Erythroblast (primary cell): ENCODE measurements around the gene PHTF2.

Experiments used
- DNase-seq, 2 experiments: peaks; one replicate each; lab custom pipeline; 2025; lab: John Stamatoyannopoulos, UW
- GATA1 ChIP-seq: IDR thresholded peaks from 2 replicates; pipeline ENCODE4 v1.6.1; 2011; ENCODE audit warnings: low read depth, mild to moderate bottlenecking, control low read depth, low read length, moderate library complexity
- POLR2A ChIP-seq: IDR thresholded peaks from 2 replicates; pipeline ENCODE4 v1.6.1; 2011; ENCODE audit warnings: mild to moderate bottlenecking, low read length

PHTF2 gene

DNA sequence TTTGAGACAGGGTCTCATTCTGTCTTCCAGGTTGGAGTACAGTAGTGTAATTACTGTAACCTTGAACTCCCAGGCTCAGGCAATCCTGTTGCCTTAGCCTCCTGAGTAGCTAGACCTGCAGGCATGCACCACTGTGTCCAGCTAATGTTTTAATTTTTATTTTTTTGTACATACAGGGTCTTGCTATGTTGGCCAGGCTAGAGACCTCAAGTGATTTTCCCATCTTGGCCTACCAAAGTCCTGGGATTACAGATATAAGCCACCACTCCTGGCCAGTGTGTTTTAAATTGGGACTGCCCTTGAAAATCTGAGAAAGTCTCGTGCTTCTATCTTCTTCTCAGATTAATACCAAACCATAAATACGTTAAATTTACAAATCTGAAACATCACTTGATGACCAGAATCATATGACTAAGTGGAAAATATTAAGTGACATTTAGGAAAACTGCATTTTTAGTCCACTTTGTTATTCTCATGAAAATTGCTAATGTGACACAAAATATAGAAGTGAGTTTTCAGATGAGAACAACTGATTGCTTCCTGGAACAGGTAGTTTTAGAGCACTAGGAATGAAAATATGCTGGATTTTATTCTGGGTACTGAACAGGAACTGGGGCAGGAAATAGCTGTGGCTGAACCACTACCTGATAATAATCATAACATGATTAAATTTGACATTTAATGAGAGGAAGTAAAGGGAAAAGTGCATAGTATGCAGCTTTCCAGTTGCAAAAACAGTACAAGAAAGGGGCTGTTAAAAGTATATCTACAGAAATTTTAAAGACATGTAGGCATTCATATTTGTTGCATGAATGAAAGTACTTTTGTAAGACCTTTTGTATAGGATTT, 4.2 kb downstream of the PHTF2 start:
- DNase-seq, result no peak
- TF ChIP-seq POLR2A (no peak), GATA1 (no peak)

DNA sequence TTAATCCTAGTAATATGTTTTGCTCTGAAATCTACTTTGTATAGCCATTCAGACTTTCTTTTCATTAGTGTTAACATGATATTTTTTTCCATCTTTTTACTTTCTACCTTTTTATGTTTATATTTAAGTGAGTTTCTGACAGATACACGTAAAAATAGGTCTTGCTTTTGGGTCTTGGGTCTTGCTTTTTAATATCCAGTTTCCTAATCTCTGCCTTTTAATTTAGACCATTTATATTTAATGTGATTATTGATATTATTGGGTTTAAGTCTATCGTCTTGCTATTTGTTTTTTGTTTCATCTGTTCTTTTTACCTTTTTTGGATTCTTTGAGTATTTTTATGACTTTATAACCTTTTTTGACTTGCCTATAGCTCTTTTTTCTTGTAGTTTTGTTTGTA, 7.9 kb downstream of the PHTF2 start:
- no peak for TF ChIP-seq GATA1
- TF ChIP-seq POLR2A, result no peak
- no peak for DNase-seq

DNA sequence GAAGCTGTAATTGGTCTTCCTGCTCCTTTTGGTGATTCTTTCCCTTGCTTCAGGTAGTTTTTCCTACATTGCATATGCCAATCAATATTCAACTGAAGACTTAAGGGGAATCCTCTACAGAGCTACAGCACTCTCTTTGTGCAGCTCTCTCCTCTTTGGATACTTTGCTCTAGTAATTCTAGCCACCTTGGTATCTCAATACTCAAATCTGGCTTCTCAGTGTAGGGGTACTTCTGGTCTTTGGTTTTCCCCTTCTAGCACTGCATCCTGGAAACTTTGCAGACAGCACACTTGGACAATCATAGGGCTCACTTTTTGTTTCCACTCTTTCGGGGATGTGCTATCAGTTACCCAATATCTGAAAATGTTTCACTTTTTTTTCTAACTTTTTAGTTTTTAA, 9.9 kb downstream of the PHTF2 start:
- no peak for DNase-seq
- TF ChIP-seq POLR2A, result no peak
- TF ChIP-seq GATA1, result no peak

DNA sequence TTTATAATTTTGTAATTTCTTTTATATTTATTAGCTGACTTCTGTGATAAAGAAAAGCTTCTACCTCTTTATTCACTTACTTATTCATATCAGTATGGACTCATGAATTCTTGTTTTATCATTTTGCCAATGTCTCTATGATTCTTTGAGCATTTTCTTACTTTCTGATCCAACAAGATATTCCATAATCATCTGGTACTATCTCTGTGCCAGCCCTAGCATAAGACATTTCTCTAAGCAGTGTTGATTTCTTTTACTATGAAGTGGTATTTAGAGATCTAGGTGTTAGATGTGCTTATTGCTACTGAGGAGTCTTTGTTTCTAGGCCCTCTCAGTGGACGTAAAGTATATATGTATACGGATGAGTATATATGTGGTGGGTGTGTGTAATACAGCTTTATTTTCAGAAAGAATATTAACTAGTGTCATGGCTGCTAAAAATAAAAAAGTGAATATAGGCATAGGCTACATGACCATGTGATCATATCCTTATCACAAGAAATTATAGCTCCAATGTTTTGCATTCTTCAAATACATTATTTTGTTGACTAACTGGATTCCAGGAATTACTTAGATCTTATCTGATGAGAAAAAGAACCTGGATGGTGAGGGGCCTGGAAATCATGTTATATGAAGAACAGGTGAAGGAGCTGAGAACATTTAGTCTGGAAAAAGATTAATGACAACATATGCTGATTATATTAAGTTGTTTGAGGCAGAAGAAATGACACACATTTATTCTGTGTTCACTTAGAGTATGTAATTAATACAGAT, 13.1 kb downstream of the PHTF2 start:
- no peak for DNase-seq
- no peak for TF ChIP-seq POLR2A
- TF ChIP-seq GATA1, result no peak

DNA sequence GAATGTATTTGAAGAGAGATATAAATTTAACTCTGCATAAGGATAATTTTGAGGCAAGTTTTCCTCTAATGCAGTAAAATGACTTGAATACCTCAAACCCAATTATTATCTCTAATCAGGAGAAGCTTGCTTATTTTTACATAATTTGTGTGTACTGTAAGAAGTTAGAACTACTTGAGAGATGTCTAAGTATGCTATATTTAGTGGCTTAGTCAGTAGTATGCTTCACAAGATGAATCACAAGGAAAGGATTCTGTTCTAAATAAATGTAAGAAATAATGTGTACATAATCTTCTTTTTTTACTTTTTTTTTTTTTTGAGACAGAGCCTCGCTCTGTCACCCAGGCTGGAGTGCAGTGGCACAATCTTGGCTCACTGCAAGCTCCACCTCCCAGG, 13.7 kb downstream of the PHTF2 start:
- no peak for DNase-seq
- no peak for TF ChIP-seq GATA1
- TF ChIP-seq POLR2A, result no peak

DNA sequence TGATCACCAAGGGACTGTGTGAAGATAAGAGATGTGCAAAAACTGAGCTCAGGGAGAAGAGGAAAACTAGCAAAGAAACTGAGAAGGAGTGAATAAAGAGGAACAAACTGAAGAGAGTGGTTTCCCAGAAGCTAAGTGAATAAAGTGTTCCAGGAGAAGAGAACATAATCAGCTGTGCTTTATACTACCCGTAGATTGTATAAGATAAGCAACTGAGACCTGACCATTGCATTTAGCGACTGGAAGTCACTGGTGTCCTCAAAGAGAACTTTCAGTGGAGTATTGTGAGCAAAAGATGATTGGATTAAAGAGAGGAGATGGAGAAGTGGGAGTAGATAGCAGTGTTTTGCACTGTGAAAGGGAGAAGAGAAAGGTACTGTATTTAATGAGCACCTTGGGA, 14.6 kb downstream of the PHTF2 start:
- no peak for DNase-seq
- TF ChIP-seq POLR2A (no peak), GATA1 (no peak)

DNA sequence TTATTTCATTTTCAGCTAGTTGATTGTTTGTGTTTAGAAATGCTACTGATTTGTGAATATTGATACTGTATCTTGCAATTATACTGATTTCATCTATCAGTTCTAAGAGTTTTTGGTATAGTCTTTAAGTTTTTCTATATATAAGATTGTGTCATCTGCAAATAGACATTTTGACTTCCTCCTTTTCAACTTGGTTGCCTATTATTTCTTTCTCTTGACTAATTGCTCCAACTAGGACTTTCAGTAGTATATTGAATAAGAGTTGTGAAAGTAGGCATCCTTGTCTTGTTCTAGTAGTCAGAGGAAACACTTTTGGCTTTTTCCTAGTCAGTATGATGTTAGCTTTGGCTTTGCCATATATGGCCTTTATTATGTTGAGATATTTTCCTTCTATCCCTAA, 20.4 kb downstream of the PHTF2 start:
- no peak for DNase-seq
- no peak for TF ChIP-seq POLR2A
- no peak for TF ChIP-seq GATA1

DNA sequence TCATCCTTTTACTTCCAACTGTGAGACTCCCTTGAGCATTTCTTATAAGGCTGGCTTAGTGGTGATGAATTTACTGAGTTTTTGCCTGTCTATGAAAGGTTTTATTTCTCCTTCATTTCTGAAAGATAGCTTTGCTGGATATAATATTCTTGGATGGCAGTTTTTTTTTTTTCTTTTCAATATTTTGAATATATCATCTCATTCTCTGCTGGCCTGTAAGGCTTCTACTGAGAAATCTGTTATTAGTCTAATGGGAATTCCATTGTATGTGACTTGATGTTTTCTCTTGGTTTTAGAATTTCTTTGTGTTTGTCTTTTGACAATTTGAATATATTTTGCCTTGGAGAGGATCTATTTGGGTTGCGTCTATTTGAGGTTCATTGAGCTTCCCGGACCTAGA, 22.4 kb downstream of the PHTF2 start:
- TF ChIP-seq GATA1 (no peak), POLR2A (no peak)
- DNase-seq, result no peak

DNA sequence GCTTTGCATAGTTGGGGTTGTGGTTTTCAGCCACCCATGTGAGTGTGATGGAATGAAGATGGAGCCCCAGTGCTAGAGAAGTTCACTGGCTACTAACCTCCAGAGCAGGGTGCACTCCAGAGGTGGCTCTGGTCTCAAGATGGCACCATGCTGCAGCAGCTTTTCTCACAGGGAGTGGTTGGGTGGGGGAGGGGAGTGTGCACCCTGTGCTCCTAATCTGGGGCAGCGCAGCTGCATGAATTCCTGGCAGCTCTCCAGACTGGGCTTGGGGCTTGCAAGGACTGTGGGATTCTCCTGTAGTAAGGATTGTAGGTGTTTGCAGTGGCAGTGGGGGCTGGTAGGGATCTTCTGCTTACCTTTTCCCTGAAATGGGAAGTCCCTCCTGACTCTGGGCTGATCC, 23.7 kb downstream of the PHTF2 start:
- DNase-seq, result peak; percentile 65 to 86
- TF ChIP-seq GATA1, result no peak
- no peak for TF ChIP-seq POLR2A

DNA sequence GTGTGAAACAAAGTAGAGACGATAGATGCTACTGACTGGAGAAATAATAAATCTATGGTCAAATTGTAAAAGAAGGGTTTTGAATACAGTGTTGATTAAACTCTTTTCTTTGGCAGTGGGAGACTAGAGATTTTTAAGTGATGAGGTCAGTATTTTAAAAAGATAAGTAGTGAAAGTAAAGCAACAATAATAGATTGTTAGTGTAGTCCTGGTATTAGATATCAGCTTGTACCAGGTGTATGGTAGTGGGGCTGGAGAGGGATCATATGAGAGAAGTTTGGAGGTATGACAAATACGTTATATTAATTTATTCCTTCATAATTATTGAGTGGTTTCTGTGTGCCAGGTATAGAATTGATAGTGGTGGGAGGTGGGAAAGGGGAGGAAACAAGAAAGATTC, 25.2 kb downstream of the PHTF2 start:
- DNase-seq, result no peak

DNA sequence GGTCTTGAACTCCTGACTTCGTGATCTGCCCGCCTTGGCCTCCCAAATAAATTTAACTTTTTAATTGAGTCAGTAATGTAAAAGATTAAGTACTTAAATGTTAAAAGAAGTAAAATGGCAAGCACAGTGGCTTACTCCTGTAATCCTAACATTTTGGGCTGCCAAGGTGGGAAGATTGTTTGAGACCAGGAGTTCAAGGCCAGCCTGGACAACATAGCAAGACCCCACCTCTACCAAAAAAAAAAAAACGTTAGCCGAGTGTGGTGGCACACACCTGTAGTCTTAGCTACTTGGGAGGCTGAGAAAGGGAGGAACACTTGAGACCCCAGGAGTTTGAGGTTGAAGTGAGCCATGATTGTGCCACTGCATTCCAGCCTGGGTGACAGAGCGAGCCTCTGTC, 26.1 kb downstream of the PHTF2 start:
- TF ChIP-seq GATA1 (no peak), POLR2A (no peak)
- DNase-seq, result no peak

More for the DNA sequence above, 25.2 kb downstream of the PHTF2 start:
- TF ChIP-seq POLR2A, result no peak
- TF ChIP-seq GATA1, result no peak

DNA sequence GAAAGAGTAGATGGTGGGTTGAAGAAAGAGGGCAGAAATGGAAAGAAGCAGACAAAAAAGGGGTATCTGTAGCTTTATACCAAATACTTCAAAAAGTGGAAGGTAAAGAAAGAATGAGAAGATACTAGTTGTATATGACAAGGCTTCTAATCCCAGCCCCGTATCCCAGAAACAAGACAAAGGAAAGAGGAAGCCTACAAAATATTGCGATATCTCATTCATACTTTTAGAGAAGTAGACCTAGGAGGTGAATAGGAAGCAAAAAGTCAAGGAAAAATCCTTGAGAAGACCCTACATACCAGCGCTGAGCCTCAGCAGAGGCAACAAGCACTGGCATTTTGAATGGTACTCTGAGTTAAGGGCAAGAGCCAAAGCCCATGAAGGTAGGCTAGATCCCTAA, 26.6 kb downstream of the PHTF2 start:
- DNase-seq, result no peak
- TF ChIP-seq GATA1 (no peak), POLR2A (no peak)

DNA sequence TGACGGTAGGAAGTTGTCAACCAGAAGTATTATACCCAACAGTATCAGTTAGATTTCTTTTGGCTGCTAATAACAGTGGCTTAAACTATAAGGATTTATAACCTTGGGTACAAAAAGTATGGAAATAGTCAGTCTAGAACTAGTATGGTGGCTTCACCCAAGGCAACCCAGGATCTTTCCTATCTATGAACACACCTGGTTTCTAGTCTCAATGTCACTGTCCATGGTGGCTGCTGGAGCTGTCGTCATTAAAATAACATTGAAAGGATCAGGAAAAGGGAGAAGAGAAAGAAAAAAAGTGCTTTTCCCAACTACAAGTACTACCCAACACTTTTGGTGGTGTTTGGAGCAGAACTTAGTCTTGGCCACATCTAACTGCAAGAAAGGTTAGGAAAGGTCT, 27.7 kb downstream of the PHTF2 start:
- TF ChIP-seq GATA1 (no peak), POLR2A (no peak)
- DNase-seq, result no peak

DNA sequence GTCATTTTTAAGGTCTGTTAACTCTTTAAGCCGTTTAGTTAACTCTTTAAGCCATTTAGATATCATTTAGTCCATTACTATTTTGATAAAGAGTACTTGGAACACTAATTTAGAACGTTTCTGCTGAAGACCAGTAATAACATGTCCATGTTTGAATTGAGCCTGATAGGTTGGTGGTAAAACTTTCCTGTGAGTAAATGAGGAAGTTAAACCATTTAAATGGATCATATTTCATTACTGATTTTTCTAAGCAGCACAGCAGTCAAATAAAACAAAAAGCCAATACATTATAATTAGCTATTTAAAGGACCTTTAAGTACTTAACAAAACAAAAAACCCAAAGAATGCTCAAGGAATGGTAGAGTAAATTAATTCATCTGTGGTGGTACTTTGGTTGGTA, 29.4 kb downstream of the PHTF2 start:
- DNase-seq, result no peak
- TF ChIP-seq POLR2A (no peak), GATA1 (no peak)
